HL-60 (cell line): ENCODE data around the gene SNRPD2.

ENCODE experiments used
- DNase-seq, 2 experiments: peaks; one replicate each; pipeline ENCODE4 v3.0.0-alpha.2; 2010 to 2020; ENCODE audit warnings: low read depth in 1 of 2, low spot score in 1 of 2
- H3K27ac ChIP-seq: fragments of 250-450 bp; sonication (Bioruptor Pico); replicated peaks from 2 replicates; pipeline ENCODE4 v1.5.1; 2020; ENCODE audit warnings: mild to moderate bottlenecking, moderate library complexity
- H3K27me3 ChIP-seq: fragments of 250-450 bp; sonication (Bioruptor Pico); 2 replicates; pipeline ENCODE4 v1.5.1; 2021; ENCODE audit warnings: mild to moderate bottlenecking, moderate library complexity; ENCODE audit not compliant: insufficient read depth, poor library complexity, severe bottlenecking
- H3K4me3 ChIP-seq: replicated peaks from 2 replicates; pipeline ENCODE4 v1.5.1; 2011; ENCODE audit warnings: mild to moderate bottlenecking, control low read depth, low read length; ENCODE audit not compliant: insufficient read depth
- GABPA ChIP-seq: IDR thresholded peaks from 2 replicates; pipeline ENCODE4 v1.6.1; 2012; ENCODE audit warnings: low read depth
- POLR2AphosphoS5 ChIP-seq: IDR thresholded peaks from 2 replicates; pipeline ENCODE4 v1.6.1; 2012; ENCODE audit warnings: low read depth
- SPI1 ChIP-seq: IDR thresholded peaks from 2 replicates; pipeline ENCODE4 v1.6.1; 2012; ENCODE audit warnings: low read depth, mild to moderate bottlenecking, borderline replicate concordance
- TF ChIP-seq, protein P1 (sequence below): IDR thresholded peaks from 2 replicates; pipeline ENCODE4 v1.6.1; 2012; ENCODE audit warnings: low read depth; ENCODE audit not compliant: insufficient replicate concordance
- TF ChIP-seq, protein P2 (sequence below): IDR thresholded peaks from one replicate; pipeline ENCODE4 v1.5.1; 2011; ENCODE audit warnings: low read length, control low read depth, inconsistent platforms; ENCODE audit not compliant: insufficient read depth

The SNRPD2 gene

DNA sequence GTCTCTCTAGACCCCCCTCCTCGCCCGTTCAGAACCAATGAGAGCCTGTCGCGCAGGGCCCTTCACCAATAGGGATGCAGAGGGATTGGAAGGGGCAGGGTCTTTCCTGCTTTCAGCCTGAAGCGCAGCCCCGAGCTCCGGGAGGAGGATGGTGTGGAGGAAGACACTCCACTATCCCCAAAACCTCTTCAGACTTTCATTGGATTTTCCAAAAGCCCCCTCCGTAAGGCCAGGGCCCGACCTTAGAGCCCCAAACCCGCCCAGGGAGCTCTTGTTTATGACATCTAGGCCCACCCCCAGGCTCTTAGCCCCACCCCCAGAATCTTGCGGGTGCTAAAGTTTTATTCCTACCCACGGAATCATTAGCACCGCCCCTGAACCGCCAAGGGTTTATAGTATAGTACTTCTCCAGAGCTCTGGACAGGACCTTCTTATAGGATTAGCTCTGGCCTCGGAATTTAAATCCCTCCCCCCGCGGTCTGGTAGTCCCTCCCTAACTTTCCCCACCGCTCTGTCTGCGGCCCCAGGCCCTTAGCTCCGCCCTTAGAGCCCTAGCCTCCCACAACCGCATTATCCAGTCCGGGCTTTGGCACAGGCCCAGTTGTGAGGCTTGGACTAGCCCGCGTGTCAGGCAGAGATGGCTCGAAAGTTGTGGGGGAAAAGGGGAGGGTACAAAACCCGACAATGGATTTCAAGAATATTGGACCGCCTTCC, 46.0 kb downstream of the SNRPD2 start:
- peak overlapping the region; percentile 28 for H3K4me3 ChIP-seq
- TF ChIP-seq SPI1 (no peak), GABPA (no peak), POLR2AphosphoS5 (no peak)
- TF ChIP-seq, protein P1, sequence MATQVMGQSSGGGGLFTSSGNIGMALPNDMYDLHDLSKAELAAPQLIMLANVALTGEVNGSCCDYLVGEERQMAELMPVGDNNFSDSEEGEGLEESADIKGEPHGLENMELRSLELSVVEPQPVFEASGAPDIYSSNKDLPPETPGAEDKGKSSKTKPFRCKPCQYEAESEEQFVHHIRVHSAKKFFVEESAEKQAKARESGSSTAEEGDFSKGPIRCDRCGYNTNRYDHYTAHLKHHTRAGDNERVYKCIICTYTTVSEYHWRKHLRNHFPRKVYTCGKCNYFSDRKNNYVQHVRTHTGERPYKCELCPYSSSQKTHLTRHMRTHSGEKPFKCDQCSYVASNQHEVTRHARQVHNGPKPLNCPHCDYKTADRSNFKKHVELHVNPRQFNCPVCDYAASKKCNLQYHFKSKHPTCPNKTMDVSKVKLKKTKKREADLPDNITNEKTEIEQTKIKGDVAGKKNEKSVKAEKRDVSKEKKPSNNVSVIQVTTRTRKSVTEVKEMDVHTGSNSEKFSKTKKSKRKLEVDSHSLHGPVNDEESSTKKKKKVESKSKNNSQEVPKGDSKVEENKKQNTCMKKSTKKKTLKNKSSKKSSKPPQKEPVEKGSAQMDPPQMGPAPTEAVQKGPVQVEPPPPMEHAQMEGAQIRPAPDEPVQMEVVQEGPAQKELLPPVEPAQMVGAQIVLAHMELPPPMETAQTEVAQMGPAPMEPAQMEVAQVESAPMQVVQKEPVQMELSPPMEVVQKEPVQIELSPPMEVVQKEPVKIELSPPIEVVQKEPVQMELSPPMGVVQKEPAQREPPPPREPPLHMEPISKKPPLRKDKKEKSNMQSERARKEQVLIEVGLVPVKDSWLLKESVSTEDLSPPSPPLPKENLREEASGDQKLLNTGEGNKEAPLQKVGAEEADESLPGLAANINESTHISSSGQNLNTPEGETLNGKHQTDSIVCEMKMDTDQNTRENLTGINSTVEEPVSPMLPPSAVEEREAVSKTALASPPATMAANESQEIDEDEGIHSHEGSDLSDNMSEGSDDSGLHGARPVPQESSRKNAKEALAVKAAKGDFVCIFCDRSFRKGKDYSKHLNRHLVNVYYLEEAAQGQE: no peak
- TF ChIP-seq, protein P2, sequence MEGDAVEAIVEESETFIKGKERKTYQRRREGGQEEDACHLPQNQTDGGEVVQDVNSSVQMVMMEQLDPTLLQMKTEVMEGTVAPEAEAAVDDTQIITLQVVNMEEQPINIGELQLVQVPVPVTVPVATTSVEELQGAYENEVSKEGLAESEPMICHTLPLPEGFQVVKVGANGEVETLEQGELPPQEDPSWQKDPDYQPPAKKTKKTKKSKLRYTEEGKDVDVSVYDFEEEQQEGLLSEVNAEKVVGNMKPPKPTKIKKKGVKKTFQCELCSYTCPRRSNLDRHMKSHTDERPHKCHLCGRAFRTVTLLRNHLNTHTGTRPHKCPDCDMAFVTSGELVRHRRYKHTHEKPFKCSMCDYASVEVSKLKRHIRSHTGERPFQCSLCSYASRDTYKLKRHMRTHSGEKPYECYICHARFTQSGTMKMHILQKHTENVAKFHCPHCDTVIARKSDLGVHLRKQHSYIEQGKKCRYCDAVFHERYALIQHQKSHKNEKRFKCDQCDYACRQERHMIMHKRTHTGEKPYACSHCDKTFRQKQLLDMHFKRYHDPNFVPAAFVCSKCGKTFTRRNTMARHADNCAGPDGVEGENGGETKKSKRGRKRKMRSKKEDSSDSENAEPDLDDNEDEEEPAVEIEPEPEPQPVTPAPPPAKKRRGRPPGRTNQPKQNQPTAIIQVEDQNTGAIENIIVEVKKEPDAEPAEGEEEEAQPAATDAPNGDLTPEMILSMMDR: no peak
- H3K27ac ChIP-seq: no peak overlapping the region
- DNase-seq: peak in 1 of 2 experiments; percentile 60
- peaks cover 24% of the 10 kb centered on the region for H3K27me3 ChIP-seq

DNA sequence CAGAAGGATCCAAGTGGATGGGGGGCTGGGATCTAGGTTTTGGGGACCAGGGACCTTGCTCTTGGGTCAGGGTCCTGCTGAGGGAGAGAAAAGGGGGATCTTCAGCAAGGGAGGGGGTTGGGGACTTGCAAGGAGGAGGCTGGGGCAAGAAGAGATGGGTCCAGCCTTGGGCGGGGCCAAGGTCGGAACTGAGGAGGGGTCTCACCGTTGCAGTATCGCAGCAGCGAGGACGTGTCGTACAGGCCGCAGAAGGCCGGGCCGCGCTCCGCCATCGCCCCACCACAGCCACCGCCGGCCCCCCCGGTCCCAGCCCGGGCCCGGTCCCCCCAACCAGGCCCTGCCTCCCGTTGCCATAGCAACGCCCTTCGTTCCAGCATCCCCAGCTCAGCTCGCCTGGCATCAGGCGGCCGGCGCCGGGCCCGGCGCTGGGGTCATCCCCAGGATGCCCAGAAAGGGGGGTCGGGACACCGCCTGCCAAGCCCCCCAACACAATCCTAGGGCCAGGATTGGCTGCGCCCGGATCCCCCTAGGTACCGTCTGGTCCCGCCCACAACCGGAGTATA, 46.6 kb downstream of the SNRPD2 start:
- Histone ChIP-seq H3K4me3 (no peak overlapping the region), H3K27ac (no peak overlapping the region), H3K27me3 (peaks cover 24% of the 10 kb centered on the region)
- no peak for DNase-seq
- TF ChIP-seq SPI1: no peak
- TF ChIP-seq, protein P2: no peak
- no peak for TF ChIP-seq GABPA
- no peak for TF ChIP-seq POLR2AphosphoS5
- TF ChIP-seq, protein P1: no peak

DNA sequence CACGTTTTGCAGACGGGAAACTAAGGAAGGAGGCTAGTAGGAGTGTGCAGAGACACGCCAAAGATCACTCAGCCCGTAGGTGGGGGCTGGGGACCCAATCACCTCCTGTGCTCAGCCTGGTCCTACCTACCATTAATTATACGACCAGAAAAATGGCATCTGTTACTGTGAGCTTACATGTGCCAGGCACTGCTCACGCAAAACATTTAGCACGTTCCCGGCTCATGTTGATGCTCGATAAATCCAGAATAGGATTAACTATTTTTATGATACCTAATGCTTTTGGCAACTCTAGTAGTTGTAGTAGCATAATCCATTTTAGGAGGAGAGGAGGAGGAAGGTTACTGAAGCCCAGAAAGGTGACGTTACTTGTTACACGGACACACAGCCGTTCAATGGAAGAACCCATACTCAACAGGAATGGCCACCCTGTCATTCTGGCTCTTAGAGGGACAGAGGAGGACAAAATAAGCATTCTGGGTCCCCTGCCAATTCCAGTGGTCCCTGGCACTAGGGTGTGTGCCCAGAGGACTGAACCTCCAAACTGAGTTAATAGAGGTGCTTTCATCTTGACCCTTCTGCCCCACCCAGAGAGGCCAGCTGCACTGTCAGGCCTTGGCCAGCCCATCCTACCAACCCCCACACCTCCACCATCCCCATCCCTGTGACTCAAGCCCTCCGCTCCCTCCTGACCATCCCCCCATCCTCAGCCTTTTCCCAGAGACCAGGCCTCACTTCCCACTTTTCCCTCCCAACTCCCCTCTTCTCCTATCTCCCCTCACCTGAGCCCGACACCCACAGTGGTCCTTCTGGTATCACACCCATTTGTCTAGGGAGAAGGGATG, 47.6 kb downstream of the SNRPD2 start:
- TF ChIP-seq, protein P1: no peak
- TF ChIP-seq POLR2AphosphoS5 (no peak), SPI1 (no peak), GABPA (no peak)
- TF ChIP-seq, protein P2: no peak
- no peak overlapping the region for H3K4me3 ChIP-seq
- H3K27ac ChIP-seq: no peak overlapping the region

More for the DNA sequence above, 47.6 kb downstream of the SNRPD2 start:
- peaks cover 24% of the 10 kb centered on the region for H3K27me3 ChIP-seq
- DNase-seq: no peak
